Naive thymus-derived CD8-positive, alpha-beta T cell (primary cell): ENCODE measurements around the gene ATP4A. TPM values are rescaled to one million over a fixed set of nuclear protein-coding genes. Genes with fewer than 3 reads are reported as not detected.
A peak's percentile ranks its signal among the peaks of the same experiment; 100 is the strongest.
"Not testable (repeated sequence)": the region's sequence is repeated elsewhere in the genome, so short reads cannot be mapped to it uniquely, and the experiment has no call there.

ENCODE experiments used
- ATAC-seq, 2 donors: fragments of 150-1000 bp; cut with Tn5 transposase in 1 of 2; sonication (Bioruptor Pico), chemical (Tn5 transposase) in 1 of 2; 1 replicate in 1 of 2; 2 replicates in 1 of 2; pipeline ENCODE4 v1.10.0; 2021; ENCODE audit warnings: mild to moderate bottlenecking in 2 of 2, moderate library complexity in 2 of 2
- POLR2A ChIA-PET: fragments of 350-600 bp; sonication (Branson Sonifier 250); formaldehyde crosslinking; loops from one replicate; lab custom pipeline; 2021; ENCODE audit warnings: antibody characterized with exemption; lab: Charles Lee
- DNase-seq, 10 donors: peaks; one replicate each; pipeline versions ENCODE4 v3.0.0 to v3.0.0-alpha.2; 2020 to 2022
- H3K27ac Mint-ChIP-seq, 10 donors: one replicate each; pipeline ENCODE4 v1.8.0; 2020 to 2022; ENCODE audit warnings: mild to moderate bottlenecking in 10 of 10, mixed read lengths in 10 of 10, moderate library complexity in 4 of 10, inconsistent platforms in 1 of 10
- H3K27me3 Mint-ChIP-seq, 5 donors: one replicate each; pipeline ENCODE4 v1.8.0; 2021 to 2022; ENCODE audit warnings: mixed read lengths in 5 of 5
- H3K36me3 Mint-ChIP-seq, 3 donors: one replicate each; pipeline ENCODE4 v1.8.0; 2020 to 2022; ENCODE audit warnings: mixed read lengths in 3 of 3, mild to moderate bottlenecking in 2 of 3, inconsistent platforms in 1 of 3
- H3K4me1 Mint-ChIP-seq, 4 donors: one replicate each; pipeline ENCODE4 v1.8.0; 2021 to 2022; ENCODE audit warnings: mixed read lengths in 4 of 4
- H3K4me3 Mint-ChIP-seq, 10 donors: one replicate each; pipeline ENCODE4 v1.8.0; 2020 to 2022; ENCODE audit warnings: mild to moderate bottlenecking in 10 of 10, mixed read lengths in 10 of 10, moderate library complexity in 6 of 10, inconsistent platforms in 1 of 10
- H3K9me3 Mint-ChIP-seq, 9 donors: one replicate each; pipeline ENCODE4 v1.8.0; 2020 to 2022; ENCODE audit warnings: mixed read lengths in 9 of 9, mild to moderate bottlenecking in 3 of 9, inconsistent platforms in 1 of 9, moderate library complexity in 1 of 9
- polyA plus RNA-seq, 3 donors: library from polyadenylated mRNA; unstranded; fragments of 300-500 nt; fragmentation: Illumina TruSeq; gene quantifications; one replicate each; pipeline ENCODE4 v1.2.3, GENCODE V29; 2021
- total RNA-seq, 8 experiments: library from RNA in 2 of 8; stranded (reverse) in 2 of 8; gene quantifications; one replicate each; pipeline ENCODE4 v1.2.3 and lab custom pipeline; 2021 to 2026

ATP4A gene
- not detected for total RNA-seq
- not detected for polyA plus RNA-seq
- total RNA-seq (lab: John Stamatoyannopoulos, UW): 0 to 0.07 (median 0) reads per million in 6 experiments

GRCh38 chr19:35563207-35563829 lies at the start of gene ATP4A:
ATP4A (minus strand) TSS chr19:35563658; CDS start chr19:35563629, 29 bp downstream.
- Mint-ChIP-seq H3K4me3 (no peak within 1 kb of the TSS), H3K4me1 (peaks cover 0 to 8% (median 5%) of the 10 kb centered on the region in 4 donors), H3K9me3 (no peaks in the 10 kb centered on the region), H3K27me3 (peaks cover 27 to 74% (median 51%) of the 10 kb centered on the region in 5 donors), H3K36me3 (no peaks in the 10 kb centered on the region), H3K27ac (no peak within 1 kb of the TSS)
- peak in 1 of 10 donors; percentile 48 for DNase-seq
- POLR2A ChIA-PET: no interaction called here
- ATAC-seq: no peak

GRCh38 chr19:35612559-35613321 lies 49.3 kb upstream of the ATP4A start, which contains the start of gene HAUS5:
HAUS5 (plus strand) TSS chr19:35612735; CDS start chr19:35612795, 60 bp downstream.
- peaks cover 4 to 14% (median 6%) of the 10 kb centered on the region in 3 donors for H3K36me3 Mint-ChIP-seq
- DNase-seq (peak; percentile 92 to 97 (median 95)), ATAC-seq (peak; percentile 91 to 94)
- peaks cover 9 to 39% (median 28%) of the 10 kb centered on the region in 4 donors for H3K4me1 Mint-ChIP-seq
- POLR2A ChIA-PET: interaction anchor here (1.0 to 4.9 kb wide), 5 partner anchors 15 to 121 kb away, joined by 5 to 24 read pairs (median 10); partner anchors contain the start of gene COX6B1
- H3K4me3 Mint-ChIP-seq: peak within 1 kb of the TSS; percentile 82 to 92 (median 89)
- peaks cover 0 to 7% (median 4%) of the 10 kb centered on the region in 9 donors for H3K9me3 Mint-ChIP-seq
- H3K27ac Mint-ChIP-seq: peak within 1 kb of the TSS; percentile 83 to 98 (median 93)
- no peaks in the 10 kb centered on the region for H3K27me3 Mint-ChIP-seq

- peaks cover 6 to 14% (median 8%) of the 10 kb centered on the region in 3 donors for H3K36me3 Mint-ChIP-seq
- H3K27ac Mint-ChIP-seq: peak overlapping the region; percentile 83 to 98 (median 93)
- H3K9me3 Mint-ChIP-seq: peaks cover 0 to 10% (median 4%) of the 10 kb centered on the region in 9 donors
- POLR2A ChIA-PET: interaction anchor here (1.0 to 4.9 kb wide), 5 partner anchors 10 to 122 kb away, joined by 3 to 24 read pairs (median 8); partner anchors contain the start of gene COX6B1
- no peak for ATAC-seq
- no peaks in the 10 kb centered on the region for H3K27me3 Mint-ChIP-seq
- no peak for DNase-seq
- peaks cover 9 to 39% (median 28%) of the 10 kb centered on the region in 4 donors for H3K4me1 Mint-ChIP-seq
- peak overlapping the region; percentile 82 to 92 (median 89) for H3K4me3 Mint-ChIP-seq
Measured at GRCh38 chr19:35612224-35612558, 48.7 kb upstream of the ATP4A start.

GRCh38 chr19:35609851-35610353 lies 46.4 kb upstream of the ATP4A start:
- Mint-ChIP-seq H3K27me3 (no peaks in the 10 kb centered on the region), H3K4me3 (peak overlapping the region in 7 of 10 donors; percentile 24 to 56 (median 43)), H3K36me3 (peaks cover 0 to 6% (median 4%) of the 10 kb centered on the region in 3 donors), H3K9me3 (peaks cover 0 to 13% (median 5%) of the 10 kb centered on the region in 9 donors), H3K4me1 (peaks cover 7 to 39% (median 28%) of the 10 kb centered on the region in 4 donors), H3K27ac (peak overlapping the region in 7 of 10 donors; percentile 75 to 90 (median 80))
- DNase-seq (peak in 1 of 10 donors; percentile 28), ATAC-seq (peak in 1 of 2 donors; percentile 40)
- POLR2A ChIA-PET: interaction anchor here (4.9 kb wide), 1 partner anchor 34 kb away, joined by 24 read pairs; no protein-coding TSS in a partner anchor

GRCh38 chr19:35608251-35608650 lies 44.8 kb upstream of the ATP4A start:
- Mint-ChIP-seq H3K27me3 (no peaks in the 10 kb centered on the region), H3K27ac (peak overlapping the region in 1 of 10 donors; percentile 7), H3K36me3 (peaks cover 0 to 6% (median 4%) of the 10 kb centered on the region in 3 donors), H3K4me1 (peaks cover 5 to 34% (median 27%) of the 10 kb centered on the region in 4 donors), H3K9me3 (peaks cover 0 to 13% (median 5%) of the 10 kb centered on the region in 9 donors), H3K4me3 (peak overlapping the region in 2 of 10 donors; percentile 12 to 37)
- ATAC-seq (no peak), DNase-seq (no peak)
- POLR2A ChIA-PET: interaction anchor here (0.7 kb wide), 1 partner anchor 1967 kb away, joined by 6 read pairs; no protein-coding TSS in a partner anchor

- H3K4me3 Mint-ChIP-seq: no peak overlapping the region
- DNase-seq: no peak
- H3K27ac Mint-ChIP-seq: no peak overlapping the region
- peaks cover 0 to 6% (median 4%) of the 10 kb centered on the region in 3 donors for H3K36me3 Mint-ChIP-seq
- POLR2A ChIA-PET: interaction anchor here (0.7 kb wide), 1 partner anchor 1967 kb away, joined by 6 read pairs; no protein-coding TSS in a partner anchor
- peaks cover 5 to 34% (median 24%) of the 10 kb centered on the region in 4 donors for H3K4me1 Mint-ChIP-seq
- peaks cover 0 to 13% (median 5%) of the 10 kb centered on the region in 9 donors for H3K9me3 Mint-ChIP-seq
- no peak for ATAC-seq
- H3K27me3 Mint-ChIP-seq: no peaks in the 10 kb centered on the region
Measured at GRCh38 chr19:35607661-35608060, 44.2 kb upstream of the ATP4A start.

DNA sequence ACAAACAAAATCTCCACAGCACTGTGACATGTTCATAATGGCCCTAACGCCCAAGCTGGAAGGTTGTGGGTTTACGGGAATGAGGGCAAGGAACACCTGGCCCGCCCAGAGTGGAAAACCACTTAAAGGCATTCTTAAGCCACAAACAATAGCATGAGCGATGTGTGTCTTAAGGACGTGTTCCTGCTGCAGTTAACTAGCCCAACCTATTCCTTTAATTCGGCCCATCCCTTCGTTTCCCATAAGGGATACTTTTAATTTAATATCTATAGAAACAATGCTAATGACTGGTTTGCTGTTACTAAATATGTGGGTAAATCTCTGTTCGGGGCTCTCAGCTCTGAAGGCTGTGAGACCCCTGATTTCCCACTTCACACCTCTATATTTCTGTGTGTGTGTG lies 43.7 kb upstream of the ATP4A start:
- peaks cover 5 to 29% (median 20%) of the 10 kb centered on the region in 4 donors for H3K4me1 Mint-ChIP-seq
- H3K4me3 Mint-ChIP-seq, DNase-seq, H3K27me3 Mint-ChIP-seq, ATAC-seq, H3K36me3 Mint-ChIP-seq, POLR2A ChIA-PET, H3K27ac Mint-ChIP-seq: not testable (repeated sequence)
- H3K9me3 Mint-ChIP-seq: peaks cover 0 to 13% (median 5%) of the 10 kb centered on the region in 9 donors

GRCh38 chr19:35604436-35604835 lies 41.0 kb upstream of the ATP4A start:
- DNase-seq, H3K27ac Mint-ChIP-seq, POLR2A ChIA-PET, H3K36me3 Mint-ChIP-seq, ATAC-seq, H3K27me3 Mint-ChIP-seq, H3K4me3 Mint-ChIP-seq: not testable (repeated sequence)
- Mint-ChIP-seq H3K9me3 (peaks cover 0 to 13% (median 5%) of the 10 kb centered on the region in 9 donors), H3K4me1 (peaks cover 3 to 11% (median 7%) of the 10 kb centered on the region in 4 donors)

- Mint-ChIP-seq H3K4me1 (no peaks in the 10 kb centered on the region), H3K4me3 (no peak overlapping the region), H3K9me3 (peaks cover 0 to 2% (median 0%) of the 10 kb centered on the region in 9 donors), H3K27ac (no peak overlapping the region), H3K36me3 (no peaks in the 10 kb centered on the region), H3K27me3 (peaks cover 0 to 9% (median 2%) of the 10 kb centered on the region in 5 donors)
- POLR2A ChIA-PET: interaction anchor here (0.6 kb wide), 1 partner anchor 36 kb away, joined by 4 read pairs; no protein-coding TSS in a partner anchor
- DNase-seq (no peak), ATAC-seq (no peak)
Measured at GRCh38 chr19:35601971-35602370, 38.5 kb upstream of the ATP4A start.

GRCh38 chr19:35596366-35596999 lies 33.0 kb upstream of the ATP4A start:
- POLR2A ChIA-PET: interaction anchor here (0.6 kb wide), 1 partner anchor 39 kb away, joined by 5 read pairs; no protein-coding TSS in a partner anchor
- peaks cover 4 to 18% (median 16%) of the 10 kb centered on the region in 5 donors for H3K27me3 Mint-ChIP-seq
- H3K4me1 Mint-ChIP-seq: peaks cover 0 to 3% (median 0%) of the 10 kb centered on the region in 4 donors
- ATAC-seq: peak in 1 of 2 donors; percentile 48
- no peaks in the 10 kb centered on the region for H3K36me3 Mint-ChIP-seq
- H3K27ac Mint-ChIP-seq: peak overlapping the region in 1 of 10 donors; percentile 38
- H3K9me3 Mint-ChIP-seq: no peaks in the 10 kb centered on the region
- DNase-seq: peak in 1 of 10 donors; percentile 5
- no peak overlapping the region for H3K4me3 Mint-ChIP-seq

- H3K27me3 Mint-ChIP-seq: peaks cover 4 to 18% (median 15%) of the 10 kb centered on the region in 5 donors
- ATAC-seq (no peak), DNase-seq (no peak)
- H3K4me3 Mint-ChIP-seq: no peak overlapping the region
- no peaks in the 10 kb centered on the region for H3K36me3 Mint-ChIP-seq
- peaks cover 0 to 3% (median 0%) of the 10 kb centered on the region in 4 donors for H3K4me1 Mint-ChIP-seq
- POLR2A ChIA-PET: no interaction called here
- H3K9me3 Mint-ChIP-seq: no peaks in the 10 kb centered on the region
- H3K27ac Mint-ChIP-seq: peak overlapping the region in 1 of 10 donors; percentile 90
Measured at GRCh38 chr19:35595928-35596327, 32.5 kb upstream of the ATP4A start.
